Activated CD4-positive, alpha-beta memory T cell treated with anti-CD3 and anti-CD28 coated beads, Interleukin-2, amount 10 ng/mL, durations not matched to agents 7 days and 5 days (primary cell): Measurements from ENCODE around the gene EP300. TPM values are rescaled to one million over a fixed set of nuclear protein-coding genes. Genes with fewer than 3 reads are reported as not detected.
"Not testable (repeated sequence)": the region's sequence is repeated elsewhere in the genome, so short reads cannot be mapped to it uniquely, and the experiment has no call there.

ENCODE experiments used
- CTCF ChIA-PET: fragments of 350-600 bp; sonication (Branson Sonifier 250); formaldehyde crosslinking; loops from one replicate; lab custom pipeline; 2021; ENCODE audit warnings: antibody characterized with exemption, inconsistent platforms; lab: Charles Lee
- POLR2A ChIA-PET: fragments of 350-600 bp; sonication (Branson Sonifier 250); formaldehyde crosslinking; loops from one replicate; lab custom pipeline; 2021; ENCODE audit warnings: antibody characterized with exemption; lab: Charles Lee
- DNase-seq: peaks from one replicate; pipeline ENCODE4 v3.0.0-alpha.2; 2020
- H3K27ac Mint-ChIP-seq: one replicate; pipeline ENCODE4 v1.8.0; 2021; ENCODE audit warnings: mild to moderate bottlenecking, mixed read lengths
- H3K27me3 Mint-ChIP-seq: one replicate; pipeline ENCODE4 v1.8.0; 2021; ENCODE audit warnings: mixed read lengths
- H3K36me3 Mint-ChIP-seq: one replicate; pipeline ENCODE4 v1.8.0; 2021; ENCODE audit warnings: low read depth, mixed read lengths
- H3K4me1 Mint-ChIP-seq: one replicate; pipeline ENCODE4 v1.8.0; 2021; ENCODE audit warnings: mixed read lengths
- H3K4me3 Mint-ChIP-seq: one replicate; pipeline ENCODE4 v1.8.0; 2021; ENCODE audit warnings: mild to moderate bottlenecking, mixed read lengths
- H3K9me3 Mint-ChIP-seq: one replicate; pipeline ENCODE4 v1.8.0; 2021; ENCODE audit warnings: mixed read lengths
- total RNA-seq, 2 experiments: library from RNA; stranded (reverse); gene quantifications; one replicate each; pipeline ENCODE4 v1.2.3, GENCODE V29; 2021

The EP300 gene
- total RNA-seq, 2 experiments from 2014 or later = 63.3 to 68.4 TPM

- POLR2A ChIA-PET = interaction anchor here (0.6 kb wide), 1 partner anchor 20 kb away, joined by 3 read pairs; no protein-coding TSS in a partner anchor
- Mint-ChIP-seq H3K4me3 (no peak overlapping the region), H3K27me3 (no peaks in the 10 kb centered on the region), H3K4me1 (peaks cover 2% of the 10 kb centered on the region), H3K9me3 (no peaks in the 10 kb centered on the region), H3K36me3 (peaks cover 67% of the 10 kb centered on the region), H3K27ac (no peak overlapping the region)
- CTCF ChIA-PET = no interaction called here
- DNase-seq = no peak
These were observed 36.2 kb downstream of the EP300 start for GRCh38 chr22:41128606-41129005.

- Mint-ChIP-seq H3K9me3 (no peaks in the 10 kb centered on the region), H3K27me3 (no peaks in the 10 kb centered on the region), H3K27ac (no peak overlapping the region), H3K36me3 (peaks cover 77% of the 10 kb centered on the region), H3K4me3 (no peak overlapping the region), H3K4me1 (peaks cover 2% of the 10 kb centered on the region)
- DNase-seq = no peak
- CTCF ChIA-PET = interaction anchor here (0.9 to 1.4 kb wide), 2 partner anchors 105 to 210 kb away, joined by 3 to 6 read pairs; no protein-coding TSS in a partner anchor
- POLR2A ChIA-PET = interaction anchor here (1.0 kb wide), 1 partner anchor 180 kb away, joined by 3 read pairs; no protein-coding TSS in a partner anchor
These were observed 40.2 kb downstream of the EP300 start for GRCh38 chr22:41132550-41132949.

- H3K4me1 Mint-ChIP-seq = no peaks in the 10 kb centered on the region
- DNase-seq = no peak
- CTCF ChIA-PET = no interaction called here
- POLR2A ChIA-PET = interaction anchor here (1.0 kb wide), 1 partner anchor 119 kb away, joined by 3 read pairs; no protein-coding TSS in a partner anchor
- H3K9me3 Mint-ChIP-seq = no peaks in the 10 kb centered on the region
- no peaks in the 10 kb centered on the region for H3K27me3 Mint-ChIP-seq
- H3K36me3 Mint-ChIP-seq = peaks cover 71% of the 10 kb centered on the region
- no peak overlapping the region for H3K4me3 Mint-ChIP-seq
- no peak overlapping the region for H3K27ac Mint-ChIP-seq
These were observed 48.1 kb downstream of the EP300 start for GRCh38 chr22:41140365-41140957.

- H3K27ac Mint-ChIP-seq, H3K4me1 Mint-ChIP-seq, POLR2A ChIA-PET, DNase-seq, H3K27me3 Mint-ChIP-seq, H3K4me3 Mint-ChIP-seq, H3K9me3 Mint-ChIP-seq: not testable (repeated sequence)
- CTCF ChIA-PET = interaction anchor here (0.9 to 1.6 kb wide), 2 partner anchors 27 to 223 kb away, joined by 3 to 4 read pairs; no protein-coding TSS in a partner anchor
- H3K36me3 Mint-ChIP-seq = peaks cover 68% of the 10 kb centered on the region
These were observed 53.5 kb downstream of the EP300 start for GRCh38 chr22:41145921-41146320.

GRCh38 chr22:41146573-41146972, 54.2 kb downstream of the EP300 start:
- H3K27me3 Mint-ChIP-seq = no peaks in the 10 kb centered on the region
- peaks cover 71% of the 10 kb centered on the region for H3K36me3 Mint-ChIP-seq
- POLR2A ChIA-PET = no interaction called here
- H3K9me3 Mint-ChIP-seq = no peaks in the 10 kb centered on the region
- no peak overlapping the region for H3K4me3 Mint-ChIP-seq
- no peak for DNase-seq
- no peaks in the 10 kb centered on the region for H3K4me1 Mint-ChIP-seq
- CTCF ChIA-PET = interaction anchor here (0.9 to 1.6 kb wide), 2 partner anchors 27 to 224 kb away, joined by 3 to 4 read pairs; no protein-coding TSS in a partner anchor
- H3K27ac Mint-ChIP-seq = no peak overlapping the region

GRCh38 chr22:41147722-41148121, 55.3 kb downstream of the EP300 start:
- ChIA-PET CTCF (no interaction called here), POLR2A (no interaction called here)
- no peaks in the 10 kb centered on the region for H3K9me3 Mint-ChIP-seq
- no peak overlapping the region for H3K27ac Mint-ChIP-seq
- no peak for DNase-seq
- peaks cover 71% of the 10 kb centered on the region for H3K36me3 Mint-ChIP-seq
- H3K27me3 Mint-ChIP-seq = no peaks in the 10 kb centered on the region
- H3K4me3 Mint-ChIP-seq = no peak overlapping the region
- H3K4me1 Mint-ChIP-seq = no peaks in the 10 kb centered on the region

- POLR2A ChIA-PET = no interaction called here
- no peaks in the 10 kb centered on the region for H3K4me1 Mint-ChIP-seq
- H3K9me3 Mint-ChIP-seq = no peaks in the 10 kb centered on the region
- CTCF ChIA-PET = no interaction called here
- no peak overlapping the region for H3K27ac Mint-ChIP-seq
- H3K27me3 Mint-ChIP-seq = no peaks in the 10 kb centered on the region
- DNase-seq = no peak
- no peak overlapping the region for H3K4me3 Mint-ChIP-seq
- H3K36me3 Mint-ChIP-seq = peaks cover 85% of the 10 kb centered on the region
These were observed 60.5 kb downstream of the EP300 start for GRCh38 chr22:41152902-41153301.

GRCh38 chr22:41157083-41157482, 64.7 kb downstream of the EP300 start:
- H3K36me3 Mint-ChIP-seq = peaks cover 81% of the 10 kb centered on the region
- no peaks in the 10 kb centered on the region for H3K9me3 Mint-ChIP-seq
- POLR2A ChIA-PET = no interaction called here
- DNase-seq = no peak
- H3K27ac Mint-ChIP-seq = no peak overlapping the region
- no peaks in the 10 kb centered on the region for H3K27me3 Mint-ChIP-seq
- H3K4me1 Mint-ChIP-seq = no peaks in the 10 kb centered on the region
- H3K4me3 Mint-ChIP-seq = no peak overlapping the region
- CTCF ChIA-PET = interaction anchor here (0.7 to 1.4 kb wide), 2 partner anchors 15 to 81 kb away, joined by 3 read pairs; no protein-coding TSS in a partner anchor

GRCh38 chr22:41169157-41169556, 76.8 kb downstream of the EP300 start:
- Mint-ChIP-seq H3K4me3 (no peak overlapping the region), H3K4me1 (no peaks in the 10 kb centered on the region), H3K27ac (no peak overlapping the region), H3K9me3 (no peaks in the 10 kb centered on the region), H3K36me3 (peaks cover 62% of the 10 kb centered on the region), H3K27me3 (no peaks in the 10 kb centered on the region)
- DNase-seq = no peak
- ChIA-PET CTCF (interaction anchor here (0.7 to 0.8 kb wide), 2 partner anchors 68 to 246 kb away, joined by 3 read pairs; no protein-coding TSS in a partner anchor), POLR2A (no interaction called here)

- ChIA-PET CTCF (interaction anchor here (0.5 kb wide), 1 partner anchor 15 kb away, joined by 3 read pairs; no protein-coding TSS in a partner anchor), POLR2A (interaction anchor here (0.8 kb wide), 1 partner anchor 25 kb away, joined by 3 read pairs; no protein-coding TSS in a partner anchor)
- H3K4me3 Mint-ChIP-seq = no peak overlapping the region
- H3K9me3 Mint-ChIP-seq = no peaks in the 10 kb centered on the region
- H3K4me1 Mint-ChIP-seq = peaks cover 8% of the 10 kb centered on the region
- DNase-seq = no peak
- H3K36me3 Mint-ChIP-seq = peaks cover 69% of the 10 kb centered on the region
- no peaks in the 10 kb centered on the region for H3K27me3 Mint-ChIP-seq
- H3K27ac Mint-ChIP-seq = no peak overlapping the region
These were observed 79.6 kb downstream of the EP300 start for GRCh38 chr22:41171996-41172395.

GRCh38 chr22:41175546-41175945, 83.2 kb downstream of the EP300 start:
- CTCF ChIA-PET = no interaction called here
- peaks cover 8% of the 10 kb centered on the region for H3K4me1 Mint-ChIP-seq
- no peak overlapping the region for H3K4me3 Mint-ChIP-seq
- H3K36me3 Mint-ChIP-seq = peaks cover 66% of the 10 kb centered on the region
- no peak for DNase-seq
- H3K27ac Mint-ChIP-seq = no peak overlapping the region
- H3K9me3 Mint-ChIP-seq = no peaks in the 10 kb centered on the region
- H3K27me3 Mint-ChIP-seq = no peaks in the 10 kb centered on the region
- POLR2A ChIA-PET = no interaction called here

- CTCF ChIA-PET = no interaction called here
- H3K4me1 Mint-ChIP-seq = peaks cover 8% of the 10 kb centered on the region
- H3K27ac Mint-ChIP-seq = no peak overlapping the region
- H3K9me3 Mint-ChIP-seq = no peaks in the 10 kb centered on the region
- peaks cover 60% of the 10 kb centered on the region for H3K36me3 Mint-ChIP-seq
- DNase-seq = no peak
- POLR2A ChIA-PET = no interaction called here
- H3K27me3 Mint-ChIP-seq = no peaks in the 10 kb centered on the region
- H3K4me3 Mint-ChIP-seq = no peak overlapping the region
These were observed 84.7 kb downstream of the EP300 start for GRCh38 chr22:41177040-41177621.

GRCh38 chr22:41177622-41178424, 85.4 kb downstream of the EP300 start:
- peaks cover 8% of the 10 kb centered on the region for H3K4me1 Mint-ChIP-seq
- peaks cover 56% of the 10 kb centered on the region for H3K36me3 Mint-ChIP-seq
- no peak overlapping the region for H3K4me3 Mint-ChIP-seq
- POLR2A ChIA-PET = no interaction called here
- DNase-seq = no peak
- CTCF ChIA-PET = no interaction called here
- no peak overlapping the region for H3K27ac Mint-ChIP-seq
- H3K27me3 Mint-ChIP-seq = no peaks in the 10 kb centered on the region
- no peaks in the 10 kb centered on the region for H3K9me3 Mint-ChIP-seq
